NCI-H460 (cell line): Measurements from ENCODE around the gene PRRC2B. TPM values are rescaled to one million over a fixed set of nuclear protein-coding genes. Genes with fewer than 3 reads are reported as not detected.

Source experiments
- DNase-seq: peaks from one replicate; pipeline ENCODE4 v3.0.0-alpha.2; 2016; ENCODE audit warnings: low read depth; ENCODE audit errors: extremely low read depth
- total RNA-seq: library from RNA; depleted of rRNA; stranded (reverse); fragments of >200 nt; shearing (Covaris generic); gene quantifications from 2 replicates; pipeline ENCODE4 v1.2.3, GENCODE V29; 2014

Gene PRRC2B
- total RNA-seq, 1 experiment from 2014 or later: 77.5 TPM

DNA sequence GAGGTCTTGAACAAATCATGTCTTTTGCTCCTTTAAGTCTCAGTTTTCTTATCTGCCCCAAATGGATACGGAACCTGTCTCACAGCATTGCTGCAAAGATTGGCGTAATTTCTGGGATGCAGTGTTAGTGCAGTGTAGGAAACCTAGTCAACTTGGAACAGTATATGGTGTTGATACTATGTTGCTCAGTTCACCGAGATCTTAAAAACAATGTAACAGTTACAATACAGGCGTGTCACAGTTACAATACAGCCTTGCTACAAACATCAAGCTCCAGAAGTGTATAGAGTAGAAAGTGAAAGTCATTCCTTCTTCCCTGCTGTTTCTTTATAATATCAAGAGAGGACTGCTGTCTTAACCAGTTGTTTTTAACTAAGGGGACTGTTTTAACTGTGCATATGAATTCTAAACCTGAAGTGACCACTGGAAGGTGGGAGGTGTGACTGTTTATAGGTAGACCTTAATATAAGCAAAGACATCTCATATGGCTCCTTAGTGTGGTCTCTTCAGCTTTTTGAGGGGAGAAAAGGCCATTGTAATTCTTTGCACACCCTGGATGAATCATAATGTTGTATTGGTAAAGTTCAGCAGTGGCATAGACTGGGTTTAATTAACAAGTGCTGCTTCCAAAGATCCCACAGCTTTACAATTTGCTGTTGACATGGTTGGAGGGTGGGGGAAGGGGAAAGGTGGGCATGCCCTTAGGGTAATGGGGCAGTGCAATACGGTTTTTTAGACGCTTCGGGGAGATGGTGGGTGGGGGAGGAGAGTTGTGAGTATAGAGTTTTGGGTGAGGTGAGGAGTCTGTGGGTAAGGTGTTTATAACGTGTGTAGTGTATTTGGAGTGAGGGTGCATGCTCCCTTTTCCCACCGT is 12.9 kb downstream of the PRRC2B start:
- no peak for DNase-seq

GRCh38 chr9:131407717-131408195 is 13.9 kb downstream of the PRRC2B start:
- DNase-seq: no peak

GRCh38 chr9:131409458-131409992 is 15.6 kb downstream of the PRRC2B start:
- no peak for DNase-seq

DNA sequence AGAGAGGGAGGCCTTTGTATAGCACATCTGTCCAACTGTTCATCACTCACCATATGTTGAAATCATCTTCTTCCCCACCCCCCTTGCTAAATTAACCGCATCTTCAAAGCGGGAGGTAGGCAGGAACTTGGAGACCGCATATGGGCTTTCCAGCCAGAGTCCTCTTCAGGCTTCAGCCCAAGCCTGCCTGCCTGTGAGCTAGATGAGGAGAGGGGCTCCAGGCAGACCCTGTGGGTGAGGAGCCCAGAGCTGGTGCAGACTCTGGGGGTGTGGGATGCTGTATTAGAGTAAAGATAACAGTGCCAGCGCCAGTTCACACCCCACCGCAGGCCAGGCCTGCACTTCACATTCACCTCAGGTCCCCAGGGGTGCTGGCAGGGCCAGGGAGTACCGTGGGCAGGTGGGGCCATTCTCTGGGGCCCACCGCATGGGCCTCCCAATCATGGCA is 16.2 kb downstream of the PRRC2B start:
- DNase-seq: no peak

DNA sequence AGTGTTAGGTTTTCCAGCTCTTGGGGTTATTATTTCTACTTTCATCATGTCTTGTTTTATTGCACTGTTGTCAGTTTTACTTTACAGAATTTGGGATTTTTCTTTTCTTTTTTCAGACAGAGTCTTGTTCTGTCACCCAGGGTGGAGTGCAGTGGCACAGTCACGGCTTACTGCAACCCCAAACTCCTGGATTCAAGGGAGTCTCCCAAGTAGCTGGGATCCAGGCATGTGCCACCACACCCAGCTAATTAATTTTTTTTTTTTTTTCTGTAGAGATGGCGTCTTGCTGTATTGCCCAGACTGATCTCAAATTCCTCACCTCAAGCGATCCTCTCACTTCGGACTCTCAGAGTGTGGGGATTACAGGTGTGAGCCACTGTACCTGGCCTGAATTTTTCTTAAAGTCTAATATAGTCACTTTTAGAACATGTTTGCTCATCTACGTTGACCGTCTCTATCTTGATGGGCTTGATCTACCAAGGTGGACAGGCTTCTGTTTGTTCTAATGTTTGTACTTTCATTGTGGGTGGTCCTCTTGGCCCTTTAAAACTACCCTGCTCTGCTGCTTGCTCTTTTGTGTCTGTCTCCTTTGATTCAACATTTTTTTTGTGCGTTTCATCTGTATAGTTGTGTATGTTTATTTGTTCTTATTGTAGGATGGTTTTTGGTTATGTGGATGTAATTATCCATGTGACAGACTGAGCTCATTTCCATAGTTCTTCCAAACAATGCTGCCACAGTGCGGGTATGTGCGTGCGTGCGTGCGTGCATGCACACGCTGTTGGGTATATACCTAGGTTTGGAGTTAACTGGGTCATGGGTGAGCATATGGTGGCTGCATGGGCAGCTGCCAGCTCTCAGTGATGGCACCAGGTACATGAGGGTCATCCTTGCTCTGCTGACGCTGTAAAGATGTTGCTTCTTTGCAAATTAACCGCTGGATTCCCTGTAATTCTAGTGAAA is 18.1 kb downstream of the PRRC2B start:
- no peak for DNase-seq

GRCh38 chr9:131416509-131416908 is 22.6 kb downstream of the PRRC2B start:
- DNase-seq: no peak

- DNase-seq: no peak
Measured at GRCh38 chr9:131417264-131418142, 23.6 kb downstream of the PRRC2B start.

DNA sequence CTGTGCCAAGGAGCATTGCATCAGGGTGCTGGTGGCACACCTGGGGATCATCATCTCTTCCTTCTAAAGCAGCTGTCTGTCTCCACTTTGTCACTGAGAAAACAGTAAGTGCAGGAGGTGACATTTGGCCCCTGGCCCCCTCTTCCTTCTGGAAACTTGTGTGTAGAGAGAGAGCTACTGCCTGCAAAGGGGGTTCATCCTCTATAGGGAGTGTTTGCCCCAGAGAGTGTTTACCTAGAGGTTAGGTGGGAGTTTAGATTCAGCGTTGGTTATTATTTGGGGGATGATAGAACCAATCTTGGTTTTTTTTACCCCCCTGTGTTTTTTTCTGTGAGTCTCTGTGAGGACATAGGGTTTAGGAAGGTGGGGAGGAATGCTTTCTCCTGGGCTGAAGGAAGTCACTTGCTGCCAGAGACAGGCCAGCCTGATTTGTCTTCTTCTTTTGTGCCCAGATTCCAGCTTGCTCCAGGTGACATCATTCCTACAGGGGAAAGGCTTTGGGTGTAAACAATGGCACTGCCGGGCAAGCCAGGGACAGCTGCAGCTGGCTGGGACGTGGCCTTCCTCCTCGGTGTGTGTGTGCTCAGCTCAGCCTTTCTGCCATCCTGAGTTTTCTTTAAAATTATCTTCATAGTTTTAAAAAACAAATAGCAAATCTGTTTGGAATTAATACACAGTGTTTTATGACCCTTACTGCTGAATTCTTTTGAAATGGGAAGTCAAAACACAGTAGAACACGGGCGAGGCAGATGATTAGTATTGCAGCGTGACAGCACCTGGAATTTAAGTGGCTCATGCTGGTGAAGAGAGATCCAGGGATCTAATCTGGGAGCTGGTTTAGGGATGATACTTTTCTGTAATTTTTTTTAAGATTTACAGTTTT is 24.5 kb downstream of the PRRC2B start:
- no peak for DNase-seq

GRCh38 chr9:131419026-131419614 is 25.2 kb downstream of the PRRC2B start:
- no peak for DNase-seq

DNA sequence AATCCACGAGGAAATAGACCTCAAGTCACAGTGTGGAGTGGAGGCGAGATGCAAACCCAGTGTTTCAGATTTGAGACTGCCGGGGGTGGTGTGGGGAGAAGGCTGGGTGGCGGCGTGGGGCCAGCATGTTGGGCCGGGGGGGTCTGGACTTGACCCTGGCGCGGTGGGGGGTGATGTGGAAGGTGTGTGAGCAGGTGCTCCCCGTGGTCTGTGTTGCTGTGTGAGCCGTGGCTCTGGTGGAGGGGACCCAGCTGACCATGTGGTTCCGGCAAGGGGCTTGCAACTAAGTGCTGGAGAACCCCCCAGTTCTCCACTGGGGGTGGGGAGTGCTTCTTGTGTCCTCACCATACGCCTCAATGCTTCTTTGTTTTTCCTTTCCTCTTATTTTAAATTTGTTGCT is 25.8 kb downstream of the PRRC2B start:
- no peak for DNase-seq

GRCh38 chr9:131420980-131421624 is 27.2 kb downstream of the PRRC2B start:
- no peak for DNase-seq

GRCh38 chr9:131421691-131422090 is 27.8 kb downstream of the PRRC2B start:
- DNase-seq: no peak

DNA sequence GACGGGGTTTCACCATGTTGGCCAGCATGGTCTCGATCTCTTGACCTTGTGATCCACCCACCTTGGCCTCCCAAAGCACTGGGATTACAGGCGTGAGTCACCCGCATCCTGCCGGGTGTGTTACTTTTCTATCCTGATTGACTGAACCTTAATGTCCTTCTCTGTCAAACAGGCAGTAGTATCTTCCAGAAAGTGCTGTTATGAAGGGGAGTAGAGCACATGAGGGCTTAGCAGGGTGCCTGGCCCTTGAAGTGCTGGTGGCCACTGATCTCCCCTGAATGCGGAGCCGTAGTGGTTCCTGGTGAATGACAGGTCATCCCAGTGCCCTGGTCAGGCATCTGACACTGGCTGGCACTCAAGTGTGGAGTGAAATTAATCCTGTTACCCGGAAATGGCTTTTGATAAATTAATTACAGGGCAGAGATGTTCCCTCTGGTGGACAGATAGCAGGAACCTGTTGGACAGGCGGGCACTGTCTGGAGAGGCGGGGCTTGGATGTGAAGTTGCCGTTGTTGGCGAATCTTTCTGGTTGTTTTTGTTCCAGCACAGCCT is 28.4 kb downstream of the PRRC2B start:
- no peak for DNase-seq

GRCh38 chr9:131423171-131423581 is 29.3 kb downstream of the PRRC2B start:
- no peak for DNase-seq

GRCh38 chr9:131426545-131426944 is 32.7 kb downstream of the PRRC2B start:
- no peak for DNase-seq

- no peak for DNase-seq
Measured at GRCh38 chr9:131429121-131430012, 35.5 kb downstream of the PRRC2B start.

DNA sequence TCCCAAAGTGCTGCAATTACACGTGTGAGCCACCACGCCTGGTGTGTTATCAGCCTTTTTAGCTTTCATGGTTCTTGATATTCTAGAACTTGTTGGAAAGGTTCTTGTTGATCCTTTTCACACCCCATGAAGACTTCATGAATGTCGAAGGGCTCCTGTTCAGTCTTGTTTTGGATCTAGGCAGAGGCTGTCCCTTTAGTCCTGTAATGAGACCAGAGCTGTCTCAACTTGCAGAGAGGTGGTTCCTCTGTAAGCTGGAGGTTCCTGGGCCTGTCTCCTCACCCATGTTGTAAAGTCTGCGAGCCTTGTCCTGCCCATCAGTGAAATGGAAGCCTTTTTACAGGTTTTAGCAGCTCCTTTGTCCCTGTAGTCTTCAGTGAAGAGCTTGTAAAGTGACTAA is 38.2 kb downstream of the PRRC2B start:
- DNase-seq: no peak
